HFFc6 (cell line): Measurements from ENCODE around the gene DEFB132. TPM values are rescaled to one million over a fixed set of nuclear protein-coding genes. Genes with fewer than 3 reads are reported as not detected.

Experiments used
- DNase-seq: peaks from one replicate; pipeline ENCODE4 v3.0.0-alpha.2; 2018
- H3K27ac Mint-ChIP-seq: 2 replicates; pipeline ENCODE4 v1.8.0; 2020; ENCODE audit warnings: mild to moderate bottlenecking, mixed read lengths
- H3K27me3 Mint-ChIP-seq: 2 replicates; pipeline ENCODE4 v1.8.0; 2021; ENCODE audit warnings: mild to moderate bottlenecking, moderate library complexity, mixed read lengths; ENCODE audit not compliant: insufficient read depth
- H3K36me3 Mint-ChIP-seq: 2 replicates; pipeline ENCODE4 v1.8.0; 2021; ENCODE audit warnings: low read depth, mixed read lengths
- H3K4me1 Mint-ChIP-seq: 2 replicates; pipeline ENCODE4 v1.8.0; 2020; ENCODE audit warnings: low read depth, mixed read lengths
- H3K4me3 Mint-ChIP-seq: 2 replicates; pipeline ENCODE4 v1.8.0; 2020; ENCODE audit warnings: mild to moderate bottlenecking, moderate library complexity, mixed read lengths
- H3K9me3 Mint-ChIP-seq: 2 replicates; pipeline ENCODE4 v1.8.0; 2020; ENCODE audit warnings: mild to moderate bottlenecking, mixed read lengths
- CTCF ChIP-seq: fragments of 200-600 bp; sonication (generic); IDR thresholded peaks from 2 replicates; pipeline ENCODE4 v1.5.0; 2021; ENCODE audit warnings: antibody characterized with exemption, mild to moderate bottlenecking
- total RNA-seq, 6 experiments: library from RNA; stranded (reverse); fragmentation: NEBNext Ultra II Directional; extraction: Animal tissue kit (Norgen Biotek cat#: 25700); gene quantifications; 2 replicates in 1 of 6; 3 replicates in 5 of 6; pipeline ENCODE4 v1.2.3, GENCODE V29; 2021

Gene DEFB132
- total RNA-seq, 6 experiments from 2014 or later, result not detected

- no peak overlapping the region for H3K27ac Mint-ChIP-seq
- TF ChIP-seq CTCF, result no peak
- no peaks in the 10 kb centered on the region; the same call in none of the 2 replicates for H3K27me3 Mint-ChIP-seq
Measured at GRCh38 chr20:227439-228105, 30.0 kb upstream of the DEFB132 start.

GRCh38 chr20:235891-236290 lies 21.6 kb upstream of the DEFB132 start:
- H3K4me1 Mint-ChIP-seq, result 0 out of 2 replicates have a peak, but pooled peaks cover 5% of the 10 kb centered on the region
- peak; percentile 4 for DNase-seq
- H3K9me3 Mint-ChIP-seq, result no peaks in the 10 kb centered on the region
- no peaks in the 10 kb centered on the region for H3K36me3 Mint-ChIP-seq
- H3K27me3 Mint-ChIP-seq, result peaks cover 17% of the 10 kb centered on the region
- H3K4me3 Mint-ChIP-seq, result no peak overlapping the region
- peak; percentile 32; the same call in 1 of the 2 replicates for TF ChIP-seq CTCF
- no peak overlapping the region for H3K27ac Mint-ChIP-seq

More at GRCh38 chr20:227439-228105, 30.0 kb upstream of the DEFB132 start:
- Mint-ChIP-seq H3K4me3 (no peak overlapping the region), H3K4me1 (no peaks in the 10 kb centered on the region), H3K9me3 (no peaks in the 10 kb centered on the region), H3K36me3 (no peaks in the 10 kb centered on the region)
- DNase-seq, result no peak

- peaks cover 22% of the 10 kb centered on the region for H3K27me3 Mint-ChIP-seq
- TF ChIP-seq CTCF, result no peak
- H3K4me1 Mint-ChIP-seq, result 0 out of 2 replicates have a peak, but pooled peaks cover 5% of the 10 kb centered on the region
- H3K36me3 Mint-ChIP-seq, result no peaks in the 10 kb centered on the region
- H3K9me3 Mint-ChIP-seq, result no peaks in the 10 kb centered on the region
- H3K27ac Mint-ChIP-seq, result no peak overlapping the region
- no peak for DNase-seq
- H3K4me3 Mint-ChIP-seq, result no peak overlapping the region; the same call in 1 of the 2 replicates
Measured at GRCh38 chr20:237489-237888, 20.0 kb upstream of the DEFB132 start.

- Mint-ChIP-seq H3K4me1 (0 out of 2 replicates have a peak, but pooled peaks cover 5% of the 10 kb centered on the region), H3K9me3 (no peaks in the 10 kb centered on the region), H3K4me3 (no peak overlapping the region), H3K27ac (no peak overlapping the region), H3K36me3 (no peaks in the 10 kb centered on the region), H3K27me3 (peaks cover 21% of the 10 kb centered on the region)
- DNase-seq, result no peak
- no peak for TF ChIP-seq CTCF
Measured at GRCh38 chr20:237929-238328, 19.6 kb upstream of the DEFB132 start.

GRCh38 chr20:242905-243304 lies 14.6 kb upstream of the DEFB132 start:
- Mint-ChIP-seq H3K36me3 (no peaks in the 10 kb centered on the region), H3K4me3 (no peak overlapping the region), H3K4me1 (no peaks in the 10 kb centered on the region), H3K27me3 (peaks cover 12% of the 10 kb centered on the region), H3K27ac (no peak overlapping the region), H3K9me3 (no peaks in the 10 kb centered on the region; the same call in 1 of the 2 replicates)
- no peak for TF ChIP-seq CTCF
- DNase-seq, result no peak
